Measurements from ENCODE around the gene ANKRD13A.

GRCh38 chr12:109963743-109964429 is 35.3 kb upstream of the ANKRD13A start:
- TF ChIP-seq CTCF (IDR thresholded peaks at IDR 0.05) (no peak), POLR2A (IDR thresholded peaks at IDR 0.05) (no peak)
